MM.1S (cell line): ENCODE data around the gene REC8.

Source experiments
- EZH2 ChIP-seq: fragments of 300-600 bp; sonication (generic); optimal IDR thresholded peaks from 2 replicates; pipeline ENCODE3; 2017; ENCODE audit warnings: low read depth, mild to moderate bottlenecking, antibody characterized with exemption, low read length, mixed read lengths
- TF ChIP-seq, protein P1 (sequence below): fragments of 300-600 bp; sonication (generic); IDR thresholded peaks from 2 replicates; pipeline ENCODE4 v1.5.1; 2016; ENCODE audit warnings: antibody characterized with exemption, low read length, mixed read lengths

- TF ChIP-seq, protein P1, sequence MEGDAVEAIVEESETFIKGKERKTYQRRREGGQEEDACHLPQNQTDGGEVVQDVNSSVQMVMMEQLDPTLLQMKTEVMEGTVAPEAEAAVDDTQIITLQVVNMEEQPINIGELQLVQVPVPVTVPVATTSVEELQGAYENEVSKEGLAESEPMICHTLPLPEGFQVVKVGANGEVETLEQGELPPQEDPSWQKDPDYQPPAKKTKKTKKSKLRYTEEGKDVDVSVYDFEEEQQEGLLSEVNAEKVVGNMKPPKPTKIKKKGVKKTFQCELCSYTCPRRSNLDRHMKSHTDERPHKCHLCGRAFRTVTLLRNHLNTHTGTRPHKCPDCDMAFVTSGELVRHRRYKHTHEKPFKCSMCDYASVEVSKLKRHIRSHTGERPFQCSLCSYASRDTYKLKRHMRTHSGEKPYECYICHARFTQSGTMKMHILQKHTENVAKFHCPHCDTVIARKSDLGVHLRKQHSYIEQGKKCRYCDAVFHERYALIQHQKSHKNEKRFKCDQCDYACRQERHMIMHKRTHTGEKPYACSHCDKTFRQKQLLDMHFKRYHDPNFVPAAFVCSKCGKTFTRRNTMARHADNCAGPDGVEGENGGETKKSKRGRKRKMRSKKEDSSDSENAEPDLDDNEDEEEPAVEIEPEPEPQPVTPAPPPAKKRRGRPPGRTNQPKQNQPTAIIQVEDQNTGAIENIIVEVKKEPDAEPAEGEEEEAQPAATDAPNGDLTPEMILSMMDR: no peak
- no peak for TF ChIP-seq EZH2
These were observed 4.7 kb downstream of the REC8 start for GRCh38 chr14:24176599-24176998.
